ENCODE results near the gene LMX1A.
A peak's percentile ranks its signal among the peaks of the same experiment; 100 is the strongest.

LMX1A gene

GRCh38 chr1:165355977-165356811 is at the start of gene LMX1A:
TSS of gene LMX1A (minus strand) at chr1:165356715. CDS start at chr1:165355559, 1,156 bp downstream.
- DNase-seq: no peak

- DNase-seq: peak; percentile 37
These were observed 47.4 kb upstream of the LMX1A start for GRCh38 chr1:165403835-165404482.

- no peak for DNase-seq
These were observed 46.1 kb upstream of the LMX1A start for GRCh38 chr1:165402517-165403111.

- peak; percentile 39 for DNase-seq
These were observed 41.4 kb upstream of the LMX1A start for GRCh38 chr1:165397944-165398343.

GRCh38 chr1:165395901-165396300 is 39.4 kb upstream of the LMX1A start:
- no peak for DNase-seq

- no peak for DNase-seq
These were observed 39.0 kb upstream of the LMX1A start for GRCh38 chr1:165395478-165395877.

GRCh38 chr1:165392634-165393571 is 36.4 kb upstream of the LMX1A start:
- peak; percentile 93 for DNase-seq

- no peak for DNase-seq
These were observed 33.1 kb upstream of the LMX1A start for GRCh38 chr1:165389609-165390008.

- no peak for DNase-seq
These were observed 31.4 kb upstream of the LMX1A start for GRCh38 chr1:165387961-165388360.

GRCh38 chr1:165387505-165387904 is 31.0 kb upstream of the LMX1A start:
- DNase-seq: no peak

- no peak for DNase-seq
These were observed 27.3 kb upstream of the LMX1A start for GRCh38 chr1:165383599-165384405.

- no peak for DNase-seq
These were observed 26.6 kb upstream of the LMX1A start for GRCh38 chr1:165383067-165383466.

- DNase-seq: no peak
These were observed 25.4 kb upstream of the LMX1A start for GRCh38 chr1:165381745-165382505.

- DNase-seq: no peak
These were observed 20.3 kb upstream of the LMX1A start for GRCh38 chr1:165376811-165377311.

- no peak for DNase-seq
These were observed 19.7 kb upstream of the LMX1A start for GRCh38 chr1:165376041-165376810.

- DNase-seq: no peak
These were observed 19.1 kb upstream of the LMX1A start for GRCh38 chr1:165375623-165376022.

GRCh38 chr1:165371588-165372225 is 15.2 kb upstream of the LMX1A start:
- DNase-seq: no peak

- DNase-seq: peak; percentile 43
These were observed 12.8 kb upstream of the LMX1A start for GRCh38 chr1:165369255-165369848.

- DNase-seq: peak; percentile 71
These were observed 11.0 kb upstream of the LMX1A start for GRCh38 chr1:165367375-165367993.

Data from activated CD4-positive, alpha-beta T cell treated with anti-CD3 and anti-CD28 coated beads, Interleukin-2, amount 50 U/mL, for 16 hours (primary cell).